PFSK-1 (cell line): ENCODE results near the gene TMEM26.

Source experiments
- FOXP2 ChIP-seq: optimal IDR thresholded peaks from 2 replicates; pipeline ENCODE3; 2011; ENCODE audit warnings: borderline replicate concordance, control low read depth, inconsistent platforms; ENCODE audit not compliant: insufficient read depth; ENCODE audit errors: extremely low read length, extremely low read depth
- POLR2AphosphoS5 ChIP-seq: IDR thresholded peaks from 2 replicates; pipeline ENCODE4 v1.6.1; 2012; ENCODE audit warnings: low read depth, mild to moderate bottlenecking, control low read depth, low read length, moderate library complexity
- REST ChIP-seq, 2 experiments: IDR thresholded peaks; 2 replicates each; pipeline versions ENCODE4 v1.6.1 to v1.8.0; 2011 to 2012; ENCODE audit warnings: low read depth in 2 of 2, low read length in 2 of 2, control low read depth in 1 of 2, inconsistent platforms in 1 of 2, mild to moderate bottlenecking in 1 of 2, moderate library complexity in 1 of 2; ENCODE audit not compliant: insufficient read depth in 1 of 2
- SIN3A ChIP-seq: IDR thresholded peaks from 2 replicates; pipeline ENCODE4 v1.6.1; 2012; ENCODE audit warnings: mild to moderate bottlenecking, low read length, moderate library complexity, borderline replicate concordance; ENCODE audit not compliant: insufficient read depth
- TAF1 ChIP-seq: IDR thresholded peaks from 2 replicates; pipeline ENCODE4 v1.6.1; 2012; ENCODE audit warnings: low read length, control low read depth, borderline replicate concordance; ENCODE audit not compliant: insufficient read depth

The TMEM26 gene

GRCh38 chr10:61389887-61390286 is 63.3 kb downstream of the TMEM26 start:
- no peak for TF ChIP-seq POLR2AphosphoS5
- TF ChIP-seq FOXP2: no peak
- no peak for TF ChIP-seq SIN3A
- no peak for TF ChIP-seq TAF1
- TF ChIP-seq REST (IDR thresholded peaks at IDR 0.05; ENCODE audit: insufficient read depth in 1 of 2, low read depth in 2 of 2, low read length in 2 of 2): no peak

GRCh38 chr10:61385231-61386001 is 67.8 kb downstream of the TMEM26 start:
- no peak for TF ChIP-seq FOXP2
- no peak for TF ChIP-seq TAF1
- TF ChIP-seq REST (IDR thresholded peaks at IDR 0.05; ENCODE audit: insufficient read depth in 1 of 2, low read depth in 2 of 2, low read length in 2 of 2): no peak
- no peak for TF ChIP-seq SIN3A

- no peak for TF ChIP-seq POLR2AphosphoS5
- TF ChIP-seq FOXP2: no peak
- TF ChIP-seq REST (IDR thresholded peaks at IDR 0.05; ENCODE audit: insufficient read depth in 1 of 2, low read depth in 2 of 2, low read length in 2 of 2): no peak
- no peak for TF ChIP-seq TAF1
- no peak for TF ChIP-seq SIN3A
Observed at GRCh38 chr10:61378865-61379264, 74.3 kb downstream of the TMEM26 start.

GRCh38 chr10:61376908-61377368 is 76.2 kb downstream of the TMEM26 start:
- no peak for TF ChIP-seq REST (IDR thresholded peaks at IDR 0.05; ENCODE audit: insufficient read depth in 1 of 2, low read depth in 2 of 2, low read length in 2 of 2)
- no peak for TF ChIP-seq FOXP2
- no peak for TF ChIP-seq SIN3A
- no peak for TF ChIP-seq TAF1
- no peak for TF ChIP-seq POLR2AphosphoS5

- TF ChIP-seq SIN3A (no peak), TAF1 (no peak), FOXP2 (no peak), REST (IDR thresholded peaks at IDR 0.05; ENCODE audit: insufficient read depth in 1 of 2, low read depth in 2 of 2, low read length in 2 of 2) (no peak), POLR2AphosphoS5 (no peak)
Observed at GRCh38 chr10:61376377-61376776, 76.8 kb downstream of the TMEM26 start.
